Central memory CD4-positive, alpha-beta T cell (primary cell): ENCODE results near the gene PRKAR1B.

Experiments
- DNase-seq: peaks from one replicate; pipeline ENCODE4 v3.0.0; 2022

The PRKAR1B gene

DNA sequence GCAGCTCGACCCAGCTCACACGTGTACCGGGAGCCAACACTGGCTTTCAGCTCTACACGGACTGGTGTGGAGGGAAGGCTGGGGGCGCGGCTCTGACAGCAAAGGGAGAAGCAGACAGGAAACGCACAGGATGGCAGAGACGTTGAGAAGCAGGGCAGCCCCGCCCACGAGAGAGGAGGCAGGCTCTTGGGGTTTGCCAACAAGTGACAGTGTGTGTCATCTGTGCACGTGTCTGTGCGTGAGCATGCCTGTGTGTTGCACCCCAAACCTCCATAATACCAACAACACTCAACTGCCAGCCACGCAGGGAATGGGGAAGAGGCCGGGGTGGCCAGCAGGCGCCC, 143.0 kb downstream of the PRKAR1B start:
- DNase-seq, result peak; percentile 92

DNA sequence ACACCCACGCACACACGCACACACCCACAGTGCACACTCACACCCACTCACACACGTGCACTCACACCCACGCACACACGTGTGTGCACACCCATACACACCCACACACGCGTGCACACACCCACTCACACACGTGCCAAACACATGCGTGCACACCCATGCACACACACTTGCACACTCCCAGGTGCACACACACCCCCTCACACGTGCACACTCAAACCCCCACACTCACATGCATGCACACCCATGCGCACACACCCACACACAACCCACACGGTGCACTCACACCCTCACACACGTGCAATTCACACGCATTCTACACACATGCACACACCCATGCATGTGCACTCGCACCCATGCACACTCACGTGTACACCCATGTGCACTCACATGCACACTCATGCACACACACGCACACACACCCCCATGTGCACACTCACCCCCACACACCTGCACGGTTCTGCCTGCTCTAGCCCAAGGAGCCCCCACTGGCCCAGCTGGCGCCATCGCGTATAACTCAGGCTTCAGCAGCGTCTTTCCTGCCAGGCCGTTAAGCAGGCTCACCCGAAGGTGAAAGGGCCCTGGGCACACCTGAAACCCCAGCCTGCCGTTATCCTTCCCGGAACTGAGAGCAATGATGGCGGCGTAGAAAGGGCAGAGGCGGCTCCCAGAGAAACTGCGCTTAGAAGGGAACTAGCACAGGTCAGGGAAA, 143.5 kb downstream of the PRKAR1B start:
- no peak for DNase-seq

DNA sequence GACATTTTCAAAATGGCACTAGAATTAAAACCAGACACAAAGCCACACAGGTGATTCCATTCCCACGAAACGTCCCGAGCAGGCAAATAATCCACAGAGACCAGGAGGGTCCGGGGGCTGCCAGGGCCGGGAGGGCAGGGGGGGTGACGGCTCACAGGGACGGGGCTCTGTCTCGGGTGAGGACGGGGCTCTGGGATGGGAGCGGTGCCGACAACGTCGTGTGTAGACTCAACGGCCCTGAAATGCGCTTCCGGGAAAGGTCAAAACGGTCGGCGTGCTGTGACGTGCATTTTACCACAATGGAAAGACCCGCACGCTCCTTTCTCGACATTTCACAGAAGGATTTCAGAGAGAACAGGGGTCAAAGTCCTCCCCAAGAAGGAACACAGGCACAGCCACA, 144.2 kb downstream of the PRKAR1B start:
- DNase-seq, result peak; percentile 38

DNA sequence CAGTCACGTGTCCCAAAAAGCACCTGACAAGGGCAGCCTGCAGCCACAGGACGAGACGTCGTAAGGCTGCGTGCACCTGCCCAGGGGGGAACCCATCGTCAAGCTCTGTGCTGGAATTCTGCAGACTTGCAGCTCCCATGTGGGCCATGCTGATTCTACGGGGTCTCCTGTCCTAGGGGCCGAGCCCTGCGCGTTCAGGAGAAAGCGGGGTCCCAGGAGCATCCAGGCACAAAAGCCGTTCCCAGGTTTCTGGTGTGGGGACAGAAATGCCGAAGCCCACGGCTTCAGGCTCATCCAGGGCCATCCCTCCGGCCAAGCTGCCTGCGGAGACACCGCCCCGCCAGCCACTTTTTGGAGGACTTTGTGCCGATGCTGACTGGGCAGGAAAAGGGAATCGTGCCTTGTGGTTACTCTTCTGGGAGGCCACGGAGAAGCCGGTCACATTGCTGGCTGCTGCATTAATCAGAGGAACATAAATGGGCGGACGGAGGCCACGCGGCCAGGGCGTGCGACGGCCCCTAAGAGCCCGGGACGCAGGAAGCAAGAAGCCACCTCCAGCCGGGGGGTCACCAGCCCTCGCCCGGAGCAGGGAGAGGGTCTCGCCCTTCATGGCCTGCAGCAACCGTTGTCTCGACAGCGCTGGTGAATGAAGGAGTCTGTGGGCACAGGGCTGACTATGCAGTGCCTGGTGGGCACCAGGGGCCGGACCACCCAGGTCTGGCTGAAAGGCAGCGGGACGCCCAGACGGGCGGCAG, 144.8 kb downstream of the PRKAR1B start:
- DNase-seq, result no peak

DNA sequence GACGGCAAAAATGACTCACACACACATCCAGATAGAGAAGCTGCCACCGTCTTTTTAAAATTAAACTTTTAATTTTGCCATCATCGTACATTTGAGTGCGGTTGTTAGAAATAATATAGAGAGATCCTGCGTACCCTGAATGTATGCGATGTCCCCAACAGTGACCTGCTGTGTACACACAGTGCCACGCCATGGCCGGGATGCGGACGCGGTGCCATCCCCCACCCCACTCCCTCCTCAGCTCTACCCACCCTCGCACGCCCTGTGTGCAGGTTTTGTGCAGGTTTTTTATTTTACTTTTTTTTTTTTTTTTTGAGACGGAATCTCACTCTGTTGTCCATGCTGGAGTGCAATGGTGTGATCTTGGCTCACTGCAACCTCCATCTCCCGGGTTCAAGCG, 148.7 kb downstream of the PRKAR1B start:
- DNase-seq, result no peak

DNA sequence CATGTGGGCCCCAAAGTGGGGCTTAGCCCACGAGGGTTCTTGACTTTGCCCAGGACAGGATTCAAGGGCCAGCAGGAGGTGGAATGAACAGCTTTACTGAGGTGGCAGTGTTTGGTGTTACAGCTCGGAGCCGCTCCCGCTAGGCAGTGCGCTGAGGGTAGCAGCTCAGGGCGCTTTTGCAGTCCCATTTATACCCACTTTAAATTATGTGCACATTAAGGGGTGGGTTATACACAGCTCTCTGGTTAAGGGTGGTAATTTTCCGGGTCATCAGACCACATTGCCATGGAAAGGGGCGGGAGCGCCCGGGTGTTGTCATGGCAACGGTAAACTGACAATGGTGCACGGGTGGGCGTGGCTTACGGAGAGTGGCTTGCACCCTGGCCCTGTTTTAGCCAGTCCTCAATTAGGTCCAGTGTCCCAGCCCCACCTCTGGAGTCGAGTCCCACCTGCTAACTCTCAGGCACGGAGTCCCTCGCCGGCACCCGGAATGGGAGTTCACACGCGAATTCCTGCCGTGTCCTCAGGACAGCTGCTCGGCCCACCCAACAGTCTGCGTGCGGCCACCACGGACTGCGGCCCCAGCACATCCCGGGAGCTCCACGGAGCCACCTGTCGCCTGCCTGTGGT, 149.2 kb downstream of the PRKAR1B start:
- no peak for DNase-seq

DNA sequence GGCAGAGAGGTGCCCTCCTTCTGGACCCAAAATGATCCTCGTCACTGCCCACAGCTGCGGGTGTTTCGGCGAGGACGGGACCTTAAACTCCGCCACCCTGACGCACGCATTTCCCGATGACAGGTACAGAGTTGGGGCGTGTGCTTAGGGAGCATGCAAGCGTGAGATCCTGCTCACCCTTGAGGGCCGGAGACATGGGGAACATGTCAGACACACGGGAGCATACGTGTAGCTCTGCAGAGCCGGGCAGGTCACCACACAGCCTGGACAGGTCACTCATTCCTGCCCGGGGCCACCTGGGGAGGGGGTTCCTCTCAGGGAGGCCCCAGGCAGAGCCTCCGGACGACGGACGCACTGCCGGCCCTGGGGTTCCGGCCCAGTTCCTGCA, 149.8 kb downstream of the PRKAR1B start:
- DNase-seq, result no peak

DNA sequence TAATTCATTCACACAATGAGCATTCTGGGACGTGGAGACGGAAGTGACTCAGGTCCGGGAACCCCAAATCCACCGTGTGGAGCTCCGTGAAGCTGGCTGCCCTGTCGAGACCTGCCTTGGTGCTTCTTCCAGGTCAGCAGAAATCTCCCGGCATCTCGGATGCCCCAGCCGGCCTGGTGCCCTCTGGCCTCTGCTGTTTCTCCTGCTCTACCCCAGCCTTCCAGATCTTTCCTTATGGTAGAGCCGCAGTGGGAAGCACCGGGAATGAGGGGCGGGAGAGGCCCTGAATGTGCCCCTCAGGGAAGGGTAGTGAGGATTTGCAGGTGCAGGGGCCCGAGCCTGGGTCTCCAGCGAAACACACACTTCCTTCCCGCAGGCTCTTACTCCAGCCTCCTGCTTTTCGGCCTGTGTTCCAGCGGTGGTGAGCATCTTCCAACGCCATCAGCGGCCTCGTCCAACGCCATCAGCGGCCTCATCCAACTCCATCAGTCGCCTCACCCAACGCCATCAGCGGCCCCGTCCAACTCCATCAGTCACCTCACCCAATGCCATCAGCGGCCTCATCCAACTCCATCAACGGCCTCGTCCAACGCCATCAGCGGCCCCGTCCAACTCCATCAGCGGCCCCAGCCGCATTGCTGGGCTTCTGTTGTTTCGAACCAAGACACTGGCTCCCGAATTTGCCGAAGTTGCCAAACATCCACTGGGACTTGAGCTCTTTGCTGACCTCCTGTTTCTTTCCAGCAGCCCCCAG, 150.4 kb downstream of the PRKAR1B start:
- no peak for DNase-seq

DNA sequence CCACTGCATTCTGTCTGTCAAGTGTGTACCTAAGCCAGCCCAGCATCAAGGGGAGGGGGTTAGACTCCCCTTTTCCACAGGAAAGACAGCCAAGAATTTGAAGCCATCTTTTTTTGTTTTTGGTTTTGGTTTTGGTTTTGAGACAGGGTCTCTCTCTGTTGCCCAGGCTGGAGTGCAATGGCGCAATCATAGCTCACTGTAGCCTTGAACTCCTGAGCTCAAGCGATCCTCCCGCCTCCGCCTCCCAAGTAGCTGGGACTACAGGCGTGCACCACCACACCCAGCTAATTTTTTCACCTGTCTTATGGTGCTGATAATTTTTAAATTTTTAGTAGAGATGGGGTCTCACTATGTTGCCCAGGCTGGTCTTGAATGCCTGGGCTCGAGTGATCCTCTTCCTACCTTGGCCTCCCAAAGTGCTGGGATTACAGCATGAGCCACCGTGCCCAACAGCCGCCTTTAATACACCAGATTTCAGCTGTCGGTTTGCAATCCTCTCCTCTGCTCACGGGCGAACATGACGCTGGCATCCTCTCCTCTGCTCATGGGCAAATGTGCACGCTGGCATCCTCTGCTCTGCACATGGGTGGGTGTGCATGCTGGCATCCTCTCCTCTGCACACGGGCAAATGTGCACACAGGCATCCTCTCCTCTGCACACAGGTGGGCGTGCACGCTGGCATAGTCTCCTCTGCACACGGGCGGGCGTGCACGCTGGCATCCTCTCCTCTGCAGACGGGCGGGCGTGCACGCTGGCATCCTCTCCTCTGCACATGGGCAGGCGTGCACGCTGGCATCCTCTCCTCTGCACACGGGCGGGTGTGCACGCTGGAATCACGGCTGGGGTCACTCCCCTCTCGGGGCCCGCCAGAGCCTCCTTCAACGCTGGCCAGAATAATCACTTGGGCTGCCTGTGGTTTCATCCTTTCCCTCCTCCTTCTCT, 151.4 kb downstream of the PRKAR1B start:
- DNase-seq, result no peak

DNA sequence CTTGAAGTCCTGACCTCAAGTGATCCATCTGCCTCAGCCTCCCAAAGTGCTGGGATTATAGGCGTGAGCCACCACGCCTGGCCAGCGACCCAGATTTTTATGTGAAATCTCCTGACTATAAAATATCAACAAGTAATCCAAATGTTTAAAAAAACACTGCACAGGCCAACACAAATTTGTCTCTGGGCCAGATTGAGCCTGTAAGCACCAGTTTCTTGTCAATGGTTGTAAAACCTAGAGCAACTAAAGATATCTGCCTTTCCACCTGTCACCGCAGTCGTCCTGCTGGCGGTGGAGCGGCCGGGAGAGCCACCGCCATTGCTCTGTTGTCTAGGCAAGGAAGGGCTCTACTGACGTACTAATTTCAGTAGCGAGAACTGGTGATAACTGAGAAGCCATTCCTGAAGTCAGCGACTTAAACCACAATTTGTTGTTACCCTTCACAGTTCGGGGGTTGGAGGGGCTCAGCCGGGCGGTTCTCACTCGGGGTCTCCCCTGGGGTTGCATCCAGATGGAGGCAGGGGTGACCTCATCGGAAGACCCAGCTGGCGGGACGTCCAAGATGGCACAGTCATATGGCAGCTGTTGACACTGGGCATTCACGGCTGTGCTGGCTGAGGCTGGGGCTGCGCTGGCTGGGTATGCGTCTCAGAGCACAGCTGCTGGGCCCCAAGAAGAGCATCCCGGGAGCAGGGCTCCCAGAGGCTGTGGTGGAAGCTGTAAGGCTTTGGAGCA, 152.3 kb downstream of the PRKAR1B start:
- no peak for DNase-seq

DNA sequence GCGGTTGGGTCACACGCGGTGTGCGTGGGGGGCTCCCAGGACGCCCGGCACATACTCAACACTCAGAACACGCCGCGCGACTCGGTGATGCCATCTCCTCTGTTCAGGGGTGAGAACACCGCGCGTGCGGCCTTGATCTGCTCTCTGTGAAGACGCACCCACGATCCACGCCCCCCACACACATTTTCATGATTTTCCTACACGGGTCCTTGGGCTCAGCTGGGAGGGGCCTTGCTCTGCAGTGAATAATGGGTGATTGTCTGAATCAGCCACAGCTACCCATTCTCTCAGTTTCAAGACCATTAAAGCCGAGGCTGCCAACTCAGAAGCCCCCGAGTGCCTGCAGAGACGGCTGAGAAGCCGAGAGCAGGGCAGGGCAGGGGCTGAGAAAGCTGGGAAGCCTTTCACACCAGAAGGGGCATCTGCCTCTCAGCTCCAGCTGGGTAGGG, 153.1 kb downstream of the PRKAR1B start:
- DNase-seq, result no peak

DNA sequence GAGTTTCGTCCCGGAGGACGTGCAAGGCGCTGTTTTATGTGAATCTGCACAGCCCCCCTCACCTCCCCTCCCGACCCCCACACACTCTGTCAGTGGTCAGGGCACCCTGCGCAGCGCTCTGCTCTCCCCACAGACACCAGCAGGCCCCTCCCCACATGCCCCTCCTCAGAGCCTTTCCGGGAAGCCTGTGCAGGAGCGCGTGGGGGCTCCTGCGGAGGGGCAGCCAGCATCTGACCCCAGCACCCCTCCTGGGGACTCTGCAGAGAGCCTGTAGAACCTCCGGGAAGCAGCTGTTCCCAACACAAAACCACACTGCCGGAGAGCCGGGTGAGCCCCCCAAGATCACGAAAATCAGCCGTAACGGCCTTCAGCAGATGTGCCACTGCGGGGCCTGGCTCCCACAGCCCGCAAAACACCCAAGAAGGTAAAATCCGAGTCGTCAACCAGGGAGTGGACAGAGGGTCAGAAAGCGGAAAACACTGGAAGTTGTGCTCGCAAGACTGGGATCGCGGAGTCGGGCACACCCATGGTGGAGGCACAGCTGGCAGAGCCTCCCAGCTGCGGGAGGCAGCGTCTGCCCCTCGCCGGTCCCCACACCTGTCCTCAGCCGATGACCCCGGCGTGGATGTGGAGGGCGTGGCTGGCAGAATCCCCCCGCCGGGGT, 153.7 kb downstream of the PRKAR1B start:
- DNase-seq, result no peak

DNA sequence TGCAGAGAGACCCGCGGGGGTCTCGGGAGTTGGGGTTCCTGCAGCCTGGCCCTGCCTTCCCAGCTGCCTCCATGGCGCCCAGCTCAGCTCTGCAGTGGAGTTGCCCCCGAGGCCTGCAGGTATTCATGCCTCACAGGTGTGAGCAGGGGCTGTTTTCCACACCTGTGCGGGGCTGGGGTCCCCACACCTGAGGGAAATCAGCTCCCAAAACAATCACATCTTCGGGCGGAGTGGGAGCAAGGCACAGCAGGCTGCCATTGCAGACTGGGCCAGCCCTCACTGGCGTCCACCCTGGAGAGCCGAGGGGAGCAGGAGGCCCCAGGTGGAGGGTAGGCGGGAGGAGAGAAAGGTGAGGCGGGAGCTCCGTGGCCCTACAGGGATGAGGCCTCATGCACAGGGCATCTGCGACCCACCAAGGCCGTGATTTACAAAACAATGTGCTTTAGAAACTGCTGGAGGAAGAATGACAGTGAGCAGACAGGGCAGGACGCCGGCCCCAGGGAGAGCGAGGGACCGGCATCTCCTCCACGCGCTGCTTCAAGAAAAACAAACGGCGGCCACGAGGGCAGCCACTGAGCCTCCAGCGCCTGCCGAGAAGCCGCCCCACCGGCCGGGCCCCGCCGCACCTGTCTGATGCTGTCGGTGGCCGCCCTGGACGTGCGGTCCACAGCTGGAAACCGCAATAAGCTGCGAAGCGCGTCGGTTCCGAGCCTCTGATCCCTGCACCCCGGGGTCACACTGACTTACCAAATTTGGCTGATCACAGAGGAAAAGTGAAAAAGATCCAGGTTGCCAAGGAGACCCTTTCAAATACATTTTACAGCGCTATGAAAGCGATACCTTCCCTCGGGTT, 154.4 kb downstream of the PRKAR1B start:
- DNase-seq, result no peak

DNA sequence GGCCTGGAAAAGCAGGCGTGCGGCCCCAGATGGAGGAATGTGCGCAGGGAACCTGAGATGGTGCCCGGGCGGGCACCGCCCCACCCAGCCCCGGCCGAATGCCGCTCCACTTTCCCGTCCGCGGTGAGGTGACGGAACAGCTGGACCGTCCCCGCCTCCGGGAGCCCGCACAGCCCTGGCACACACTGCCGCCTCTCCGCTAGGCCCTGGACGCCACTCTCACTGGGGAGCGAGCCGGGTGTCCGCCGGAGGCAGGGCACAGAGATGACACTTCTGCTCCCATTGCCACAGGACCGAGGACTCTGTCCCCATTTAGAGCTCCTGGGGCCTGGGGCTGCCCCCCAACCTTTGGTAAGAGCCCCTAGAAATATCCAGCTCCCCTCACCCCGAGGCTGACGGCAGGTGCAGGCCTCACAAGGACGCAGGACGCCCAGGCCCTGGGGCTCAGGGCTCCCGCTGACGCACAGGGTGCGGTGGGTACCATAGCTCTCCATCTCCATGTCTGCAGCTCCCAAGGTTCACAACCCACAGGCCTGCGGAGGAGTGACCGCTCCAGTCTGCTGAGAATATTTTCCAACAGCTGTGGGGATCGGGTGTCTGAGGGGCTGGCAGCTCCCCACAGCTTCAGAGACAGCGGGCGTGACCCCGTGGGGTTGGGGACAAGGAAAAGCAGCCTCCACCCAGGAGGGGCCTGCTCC, 155.2 kb downstream of the PRKAR1B start:
- DNase-seq, result no peak

DNA sequence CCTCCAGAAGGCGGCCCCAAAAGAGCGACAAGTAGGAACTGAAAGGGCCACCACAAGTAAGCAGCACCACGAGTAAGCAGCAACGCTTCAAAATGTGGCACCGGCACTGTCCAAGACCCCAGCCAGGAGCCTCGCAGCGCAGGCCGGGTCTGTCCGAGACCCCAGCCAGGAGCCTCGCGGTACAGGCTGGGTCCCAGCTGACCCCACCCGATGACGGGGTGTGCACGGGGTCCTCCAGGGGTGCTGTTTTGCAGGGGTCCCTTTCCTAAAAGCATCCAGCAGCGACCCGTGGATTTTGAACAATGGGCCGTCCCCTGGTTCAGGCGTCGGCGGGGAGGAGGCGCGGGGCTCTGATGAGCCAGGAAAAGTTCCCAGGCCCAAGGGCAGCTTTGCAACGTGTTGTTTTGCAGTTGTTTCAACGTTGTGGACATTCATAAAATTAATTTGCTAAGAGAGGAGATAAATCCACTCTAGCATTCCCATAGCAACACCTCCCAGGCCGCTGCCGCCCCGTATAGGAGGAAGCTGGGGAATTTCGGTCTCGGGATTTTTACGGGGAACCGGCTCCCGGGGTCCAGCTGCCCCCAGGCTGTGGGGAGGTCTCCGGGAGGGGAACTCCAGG, 155.9 kb downstream of the PRKAR1B start:
- no peak for DNase-seq

DNA sequence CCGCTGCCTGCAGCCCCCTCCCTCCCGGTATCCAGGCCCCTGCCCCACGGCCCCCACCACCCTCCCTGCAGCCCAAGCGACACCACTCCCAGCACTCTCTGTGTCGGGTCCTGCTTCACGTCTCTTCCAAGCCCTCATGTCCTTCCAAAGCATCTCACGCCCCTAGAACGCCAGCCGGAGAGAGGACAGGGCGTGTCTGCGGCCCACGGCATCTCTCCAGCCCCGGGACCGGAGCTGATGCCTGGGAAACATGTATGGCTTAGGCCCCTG, 156.3 kb downstream of the PRKAR1B start:
- DNase-seq, result no peak

DNA sequence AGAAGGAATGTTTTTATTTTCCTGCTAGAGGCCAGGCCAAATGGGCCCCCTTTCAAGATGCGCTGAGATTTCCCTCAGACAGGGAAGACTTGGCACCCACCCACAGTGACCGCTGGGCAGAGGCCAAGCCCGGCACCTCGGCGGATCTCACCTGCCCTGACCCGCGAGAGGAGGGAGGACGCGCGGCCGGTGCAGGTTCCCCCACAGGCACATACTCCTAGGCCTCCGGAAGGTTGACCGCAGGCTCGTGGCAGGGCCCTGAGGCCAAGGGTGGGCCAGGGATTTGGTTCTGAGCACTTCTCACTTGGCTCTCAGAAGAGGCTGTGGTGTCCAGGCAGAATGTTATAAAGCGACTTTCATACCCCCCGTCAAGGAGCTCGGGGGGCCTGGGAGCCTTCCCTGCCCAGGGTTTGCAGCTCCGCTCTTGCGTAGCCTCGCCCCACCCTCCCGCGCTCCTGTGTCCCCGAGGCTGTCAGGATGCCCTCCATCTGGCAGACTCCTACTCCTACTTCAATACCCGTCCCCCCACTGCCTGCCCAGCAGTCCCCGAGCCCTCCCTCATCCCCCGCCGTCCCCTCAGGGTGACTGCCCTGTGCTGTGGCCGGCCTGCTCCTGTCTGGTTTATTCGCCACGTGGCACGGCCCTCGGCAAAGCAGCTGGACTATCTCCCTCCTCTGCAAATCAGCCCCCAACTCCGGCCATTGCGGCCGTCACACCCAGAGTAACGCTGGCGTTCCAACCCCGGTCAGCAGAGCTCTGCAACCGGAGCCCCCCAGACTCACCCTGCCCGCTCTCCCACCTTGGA, 156.9 kb downstream of the PRKAR1B start:
- DNase-seq, result no peak
